Esophagus muscularis mucosa (tissue), 4 donors: ENCODE measurements around the gene DYNC1I1. TPM values are rescaled to one million over a fixed set of nuclear protein-coding genes. Genes with fewer than 3 reads are reported as not detected.

Experiments
- DNase-seq: peaks from one replicate; pipeline ENCODE4 v3.0.0-alpha.2; 2017; ENCODE audit errors: extremely low spot score
- H3K27ac ChIP-seq, 4 donors: fragments of 200-600 bp; sonication (generic); replicated peaks in 1 of 4; 1 replicate in 3 of 4; 2 replicates in 1 of 4; pipeline ENCODE4 v1.5.1; 2016 to 2019; ENCODE audit warnings: mild to moderate bottlenecking in 1 of 4
- H3K27me3 ChIP-seq, 4 donors: fragments of 200-600 bp; sonication (generic); one replicate each; pipeline versions ENCODE4 v1.5.1 to v1.6.0; 2016 to 2019
- H3K36me3 ChIP-seq, 4 donors: fragments of 200-600 bp; sonication (generic); one replicate each; pipeline ENCODE4 v1.5.1; 2016 to 2019
- H3K4me1 ChIP-seq, 4 donors: fragments of 200-600 bp; sonication (generic); one replicate each; pipeline ENCODE4 v1.5.1; 2016 to 2019
- H3K4me3 ChIP-seq, 4 donors: fragments of 200-600 bp; sonication (generic); 1 replicate in 2 of 4; 2 replicates in 2 of 4; pipeline ENCODE4 v1.5.1; 2016 to 2019; ENCODE audit warnings: mild to moderate bottlenecking in 4 of 4, moderate library complexity in 1 of 4
- H3K9me3 ChIP-seq, 4 donors: fragments of 200-600 bp; sonication (generic); 1 replicate in 3 of 4; 2 replicates in 1 of 4; pipeline ENCODE4 v1.5.1; 2016 to 2019
- EP300 ChIP-seq: sonication (generic); formaldehyde crosslinking; IDR thresholded peaks from one replicate; pipeline ENCODE4 v1.6.1; 2017; ENCODE audit warnings: antibody characterized with exemption
- POLR2A ChIP-seq: fragments of 450-650 bp; IDR thresholded peaks from one replicate; pipeline ENCODE4 v1.6.1; 2017; ENCODE audit warnings: antibody characterized with exemption, moderate library complexity, mild to moderate bottlenecking, low read depth
- POLR2AphosphoS5 ChIP-seq, 2 donors: sonication (generic); formaldehyde crosslinking; IDR thresholded peaks; one replicate each; pipeline ENCODE4 v1.6.1; 2017; ENCODE audit warnings: antibody characterized with exemption in 2 of 2
- WGBS: methylation state at CpG from one replicate; pipeline ENCODE4 v1.1.5; 2018; 5-methylcytosine and 5-hydroxymethylcytosine counted together
- intact Hi-C: fragments of 100-400 bp; cut with DNase I; formaldehyde crosslinking; loops from one replicate; pipeline ENCODE4 v1.15.1; 2023
- total RNA-seq, 4 donors: library from RNA; depleted of rRNA; stranded (reverse); fragments of >200 nt; gene quantifications; one replicate each; pipeline versions ENCODE4 v1.1.0 to v1.2.1, GENCODE V29; 2016
- TF ChIP-seq, protein P1 (sequence below), 3 experiments: fragments of 200-600 bp in 2 of 3; fragments of 450-650 bp in 1 of 3; sonication (generic) in 2 of 3; IDR thresholded peaks; one replicate each; pipeline ENCODE4 v1.5.1; 2017 to 2019; ENCODE audit warnings: antibody characterized with exemption in 3 of 3, mild to moderate bottlenecking in 2 of 3, moderate library complexity in 1 of 3

Gene DYNC1I1
- total RNA-seq, 4 donors from 2014 or later: 8.7 to 16.4 (median 12.3) TPM

DNA sequence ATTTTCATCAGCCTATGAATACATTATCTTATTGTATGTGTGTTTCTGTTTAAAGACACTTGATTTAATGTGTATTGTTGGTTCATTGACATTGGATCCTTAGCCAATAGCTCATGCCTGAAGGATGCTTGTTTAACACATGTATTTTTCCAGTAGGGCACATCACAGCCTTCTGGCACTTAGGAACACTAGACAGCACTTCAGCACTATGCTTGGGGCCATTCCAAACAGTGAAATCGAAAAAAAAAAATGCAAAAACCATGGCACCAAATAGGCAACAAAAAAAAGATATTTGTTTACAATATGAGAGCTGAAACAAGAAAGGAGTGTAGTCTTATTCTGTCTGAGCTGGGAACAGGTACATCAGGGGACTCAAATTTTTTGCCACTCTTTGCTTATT lies 286.7 kb downstream of the DYNC1I1 start:
- intact Hi-C loops: no loop called here
- DNase-seq: no peak
- no peak for TF ChIP-seq EP300
- no peak for TF ChIP-seq POLR2A
- TF ChIP-seq, protein P1, sequence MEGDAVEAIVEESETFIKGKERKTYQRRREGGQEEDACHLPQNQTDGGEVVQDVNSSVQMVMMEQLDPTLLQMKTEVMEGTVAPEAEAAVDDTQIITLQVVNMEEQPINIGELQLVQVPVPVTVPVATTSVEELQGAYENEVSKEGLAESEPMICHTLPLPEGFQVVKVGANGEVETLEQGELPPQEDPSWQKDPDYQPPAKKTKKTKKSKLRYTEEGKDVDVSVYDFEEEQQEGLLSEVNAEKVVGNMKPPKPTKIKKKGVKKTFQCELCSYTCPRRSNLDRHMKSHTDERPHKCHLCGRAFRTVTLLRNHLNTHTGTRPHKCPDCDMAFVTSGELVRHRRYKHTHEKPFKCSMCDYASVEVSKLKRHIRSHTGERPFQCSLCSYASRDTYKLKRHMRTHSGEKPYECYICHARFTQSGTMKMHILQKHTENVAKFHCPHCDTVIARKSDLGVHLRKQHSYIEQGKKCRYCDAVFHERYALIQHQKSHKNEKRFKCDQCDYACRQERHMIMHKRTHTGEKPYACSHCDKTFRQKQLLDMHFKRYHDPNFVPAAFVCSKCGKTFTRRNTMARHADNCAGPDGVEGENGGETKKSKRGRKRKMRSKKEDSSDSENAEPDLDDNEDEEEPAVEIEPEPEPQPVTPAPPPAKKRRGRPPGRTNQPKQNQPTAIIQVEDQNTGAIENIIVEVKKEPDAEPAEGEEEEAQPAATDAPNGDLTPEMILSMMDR (IDR thresholded peaks at IDR 0.05): no peak
- no peak for TF ChIP-seq POLR2AphosphoS5 (IDR thresholded peaks at IDR 0.05)
- 58% methylated on average over 1 of the region's 1 CpG for WGBS
- Histone ChIP-seq H3K9me3 (no peaks in the 10 kb centered on the region), H3K36me3 (no peaks in the 10 kb centered on the region), H3K4me3 (no peak overlapping the region), H3K27me3 (no peaks in the 10 kb centered on the region), H3K4me1 (peaks cover 0 to 8% (median 3%) of the 10 kb centered on the region in 4 donors), H3K27ac (no peak overlapping the region)

- no peaks in the 10 kb centered on the region for H3K9me3 ChIP-seq
- TF ChIP-seq POLR2A: no peak
- no peak for TF ChIP-seq EP300
- H3K27me3 ChIP-seq: no peaks in the 10 kb centered on the region
- no peaks in the 10 kb centered on the region for H3K36me3 ChIP-seq
- H3K4me1 ChIP-seq: peaks cover 0 to 8% (median 3%) of the 10 kb centered on the region in 4 donors
- H3K27ac ChIP-seq: no peak overlapping the region
- no peak overlapping the region for H3K4me3 ChIP-seq
- intact Hi-C loops: no loop called here
- WGBS: 67% methylated on average over 7 of the region's 7 CpGs
- no peak for DNase-seq
Observed at GRCh38 chr7:96061009-96061408, 288.7 kb downstream of the DYNC1I1 start.

GRCh38 chr7:96061844-96062243 lies 289.5 kb downstream of the DYNC1I1 start:
- Histone ChIP-seq H3K4me3 (no peak overlapping the region), H3K27me3 (no peaks in the 10 kb centered on the region), H3K36me3 (no peaks in the 10 kb centered on the region), H3K9me3 (no peaks in the 10 kb centered on the region), H3K4me1 (peaks cover 0 to 8% (median 3%) of the 10 kb centered on the region in 4 donors), H3K27ac (no peak overlapping the region)
- no peak for TF ChIP-seq POLR2A
- no peak for TF ChIP-seq EP300
- 43% methylated on average over 4 of the region's 4 CpGs for WGBS
- DNase-seq: no peak
- intact Hi-C loops: no loop called here

- no peak for DNase-seq
- H3K9me3 ChIP-seq: no peaks in the 10 kb centered on the region
- no peaks in the 10 kb centered on the region for H3K4me1 ChIP-seq
- H3K36me3 ChIP-seq: no peaks in the 10 kb centered on the region
- TF ChIP-seq POLR2AphosphoS5 (IDR thresholded peaks at IDR 0.05) (no peak), POLR2A (no peak), EP300 (no peak)
- TF ChIP-seq, protein P1 (IDR thresholded peaks at IDR 0.05): no peak
- no peak overlapping the region for H3K27ac ChIP-seq
- WGBS: 53% methylated on average over 1 of the region's 1 CpG
- no peak overlapping the region for H3K4me3 ChIP-seq
- no peaks in the 10 kb centered on the region for H3K27me3 ChIP-seq
- intact Hi-C loops: no loop called here
Observed at GRCh38 chr7:96067321-96067720, 295.0 kb downstream of the DYNC1I1 start.

DNA sequence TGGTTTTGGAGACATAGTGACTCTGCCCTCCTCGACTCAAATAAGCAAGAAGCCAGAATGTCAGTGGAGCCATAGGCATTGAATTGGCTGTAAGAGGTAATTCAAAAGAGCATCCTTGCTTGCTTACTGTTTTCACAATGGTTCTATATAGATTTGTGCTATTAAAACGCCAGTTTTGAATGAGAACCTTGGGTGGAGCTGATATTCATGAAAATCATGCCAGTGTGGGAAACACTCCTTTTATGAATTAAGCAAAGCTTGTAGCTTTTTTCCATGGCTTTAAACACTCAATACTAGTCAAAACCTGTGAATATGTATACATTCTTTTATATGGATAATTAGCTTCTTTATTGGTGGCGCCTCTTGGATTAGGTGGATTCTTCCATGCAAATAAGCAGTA lies 297.0 kb downstream of the DYNC1I1 start:
- TF ChIP-seq, protein P1 (IDR thresholded peaks at IDR 0.05): no peak
- TF ChIP-seq POLR2A: no peak
- TF ChIP-seq POLR2AphosphoS5 (IDR thresholded peaks at IDR 0.05): no peak
- no peak for TF ChIP-seq EP300
- intact Hi-C loops: no loop called here
- H3K27ac ChIP-seq: no peak overlapping the region
- 86% methylated on average over 3 of the region's 3 CpGs for WGBS
- H3K9me3 ChIP-seq: no peaks in the 10 kb centered on the region
- H3K27me3 ChIP-seq: no peaks in the 10 kb centered on the region
- H3K4me3 ChIP-seq: no peak overlapping the region
- H3K36me3 ChIP-seq: no peaks in the 10 kb centered on the region
- H3K4me1 ChIP-seq: no peaks in the 10 kb centered on the region
- DNase-seq: no peak

- WGBS: 57% methylated on average over 1 of the region's 1 CpG
- Histone ChIP-seq H3K4me3 (no peak overlapping the region), H3K9me3 (no peaks in the 10 kb centered on the region), H3K27me3 (no peaks in the 10 kb centered on the region), H3K36me3 (no peaks in the 10 kb centered on the region), H3K4me1 (peaks cover 7 to 12% (median 11%) of the 10 kb centered on the region in 4 donors), H3K27ac (no peak overlapping the region)
- TF ChIP-seq, protein P1 (IDR thresholded peaks at IDR 0.05): no peak
- TF ChIP-seq EP300 (no peak), POLR2A (no peak), POLR2AphosphoS5 (IDR thresholded peaks at IDR 0.05) (no peak)
- no peak for DNase-seq
- intact Hi-C loops: loop anchor here (5.0 kb wide), 1 partner anchor 952 kb away; no protein-coding TSS in a partner anchor
Observed at GRCh38 chr7:96074871-96075270, 302.5 kb downstream of the DYNC1I1 start.
